HL-60 (cell line): ENCODE measurements around the gene CHCHD3.

Source experiments
- CTCF ChIP-seq: IDR thresholded peaks from one replicate; pipeline ENCODE4 v1.5.1; 2011; ENCODE audit warnings: low read length, control low read depth, inconsistent platforms; ENCODE audit not compliant: insufficient read depth
- GABPA ChIP-seq: IDR thresholded peaks from 2 replicates; pipeline ENCODE4 v1.6.1; 2012; ENCODE audit warnings: low read depth
- POLR2AphosphoS5 ChIP-seq: IDR thresholded peaks from 2 replicates; pipeline ENCODE4 v1.6.1; 2012; ENCODE audit warnings: low read depth
- REST ChIP-seq: IDR thresholded peaks from 2 replicates; pipeline ENCODE4 v1.6.1; 2012; ENCODE audit warnings: low read depth; ENCODE audit not compliant: insufficient replicate concordance
- SPI1 ChIP-seq: IDR thresholded peaks from 2 replicates; pipeline ENCODE4 v1.6.1; 2012; ENCODE audit warnings: low read depth, mild to moderate bottlenecking, borderline replicate concordance

GRCh38 chr7:132930881-132931280 lies 151.0 kb downstream of the CHCHD3 start:
- TF ChIP-seq CTCF: no peak
- TF ChIP-seq SPI1: no peak
- TF ChIP-seq REST: no peak
- no peak for TF ChIP-seq POLR2AphosphoS5
- TF ChIP-seq GABPA: no peak
